ENCODE data around the gene RWDD4.

- TF ChIP-seq USF2 (IDR thresholded peaks at IDR 0.05; ENCODE audit: low read depth, low read length) (no peak), MXI1 (IDR thresholded peaks at IDR 0.05; ENCODE audit: borderline replicate concordance, low read depth, low read length) (no peak), CTCF (conservative IDR thresholded peaks at IDR 0.05; ENCODE audit: low read depth, low read length) (no peak), RFX5 (IDR thresholded peaks at IDR 0.05; ENCODE audit: low read depth, low read length) (no peak), RCOR1 (IDR thresholded peaks at IDR 0.05; ENCODE audit: insufficient replicate concordance, low read length) (no peak), ELK1 (IDR thresholded peaks at IDR 0.05; ENCODE audit: borderline replicate concordance, low read depth, low read length) (no peak), MAZ (IDR thresholded peaks at IDR 0.05; ENCODE audit: borderline replicate concordance, low read depth, low read length) (no peak), POLR2A (IDR thresholded peaks at IDR 0.05; ENCODE audit: low read depth, low read length) (no peak), CEBPB (IDR thresholded peaks at IDR 0.05; ENCODE audit: low read depth, low read length) (no peak)
These were observed 12.1 kb upstream of the RWDD4 start for GRCh38 chr4:183670960-183671555.
